Astrocyte (in vitro differentiated cells and primary cell): ENCODE measurements around the gene THOP1. TPM values are rescaled to one million over a fixed set of nuclear protein-coding genes. Genes with fewer than 3 reads are reported as not detected.

Experiments used
- DNase-seq: peaks from one replicate; pipeline ENCODE4 v3.0.0-alpha.2; 2010; ENCODE audit warnings: low read depth
- FAIRE-seq: peaks from 2 replicates; lab custom pipeline; 2011; peaks lifted over from hg19 to GRCh38; lab: Jason Lieb, UNC
- H2AFZ ChIP-seq: 2 replicates; pipeline ENCODE4 v1.6.0; 2012; ENCODE audit warnings: low read depth, low read length, inconsistent platforms
- H3K27ac ChIP-seq: 2 replicates; pipeline ENCODE4 v1.5.1; 2011; ENCODE audit warnings: low read depth, low read length, inconsistent platforms
- H3K27me3 ChIP-seq: 2 replicates; pipeline ENCODE4 v1.6.0; 2011; ENCODE audit warnings: low read length, inconsistent platforms; ENCODE audit not compliant: insufficient read depth
- H3K36me3 ChIP-seq: 2 replicates; pipeline ENCODE4 v1.5.1; 2011; ENCODE audit warnings: low read length, inconsistent platforms; ENCODE audit not compliant: insufficient read depth
- H3K4me1 ChIP-seq: 2 replicates; pipeline ENCODE4 v1.5.1; 2011; ENCODE audit warnings: low read length, inconsistent platforms; ENCODE audit not compliant: insufficient read depth
- H3K4me2 ChIP-seq: 2 replicates; pipeline ENCODE4 v1.6.0; 2012; ENCODE audit warnings: low read length, inconsistent platforms
- H3K4me3 ChIP-seq: 2 replicates; pipeline ENCODE4 v1.5.1; 2011; ENCODE audit warnings: low read depth, mild to moderate bottlenecking, low read length, inconsistent platforms; ENCODE audit not compliant: insufficient read depth
- H3K79me2 ChIP-seq: 2 replicates; pipeline ENCODE4 v1.6.0; 2012; ENCODE audit warnings: mild to moderate bottlenecking, low read length, inconsistent platforms; ENCODE audit not compliant: insufficient read depth
- H3K9ac ChIP-seq: 2 replicates; pipeline ENCODE4 v1.6.0; 2012; ENCODE audit warnings: mild to moderate bottlenecking, low read length, inconsistent platforms
- H3K9me3 ChIP-seq: 2 replicates; pipeline ENCODE4 v1.5.1; 2012; ENCODE audit warnings: low read depth, mild to moderate bottlenecking, low read length, inconsistent platforms; ENCODE audit not compliant: insufficient read depth
- H4K20me1 ChIP-seq: 2 replicates; pipeline ENCODE4 v1.6.0; 2012; ENCODE audit warnings: low read length, inconsistent platforms; ENCODE audit not compliant: insufficient read depth
- H3K27ac Mint-ChIP-seq: one replicate; pipeline ENCODE4 v1.8.0; 2021; ENCODE audit warnings: mild to moderate bottlenecking, mixed read lengths; ENCODE audit not compliant: unreplicated experiment
- H3K27me3 Mint-ChIP-seq: one replicate; pipeline ENCODE4 v1.8.0; 2021; ENCODE audit warnings: low read depth, mixed read lengths; ENCODE audit not compliant: unreplicated experiment
- H3K36me3 Mint-ChIP-seq: one replicate; pipeline ENCODE4 v1.8.0; 2021; ENCODE audit warnings: low read depth, mixed read lengths; ENCODE audit not compliant: unreplicated experiment
- H3K4me1 Mint-ChIP-seq: one replicate; pipeline ENCODE4 v1.8.0; 2021; ENCODE audit warnings: low read depth, mixed read lengths; ENCODE audit not compliant: unreplicated experiment
- H3K4me3 Mint-ChIP-seq: one replicate; pipeline ENCODE4 v1.8.0; 2021; ENCODE audit warnings: mild to moderate bottlenecking, moderate library complexity, mixed read lengths; ENCODE audit not compliant: unreplicated experiment
- H3K9me3 Mint-ChIP-seq: one replicate; pipeline ENCODE4 v1.8.0; 2021; ENCODE audit warnings: mild to moderate bottlenecking, mixed read lengths; ENCODE audit not compliant: unreplicated experiment
- EZH2 ChIP-seq: IDR thresholded peaks from 2 replicates; pipeline ENCODE4 v1.6.1; 2012; ENCODE audit warnings: mild to moderate bottlenecking, low read length, inconsistent platforms; ENCODE audit not compliant: insufficient read depth
- total RNA-seq: library from RNA; stranded (reverse); gene quantifications from 2 replicates; pipeline ENCODE4 v1.2.1, GENCODE V29; 2021
- TF ChIP-seq, protein P1 (sequence below): IDR thresholded peaks from 2 replicates; pipeline ENCODE4 v1.5.1; 2011; ENCODE audit warnings: low read depth, mild to moderate bottlenecking, inconsistent platforms, low read length, moderate library complexity; ENCODE audit not compliant: insufficient read depth

The THOP1 gene
- total RNA-seq, 1 donor from 2014 or later = 73.4 TPM

- H3K9ac ChIP-seq = no peak overlapping the region
- peaks cover 52% of the 10 kb centered on the region for H4K20me1 ChIP-seq
- H3K36me3 ChIP-seq = no peaks in the 10 kb centered on the region
- no peak for DNase-seq
- H3K4me3 Mint-ChIP-seq = no peak overlapping the region
- no peaks in the 10 kb centered on the region for H3K4me1 ChIP-seq
- H3K27ac ChIP-seq = no peak overlapping the region
- no peak for FAIRE-seq
- no peaks in the 10 kb centered on the region for H3K27me3 Mint-ChIP-seq
- H3K4me1 Mint-ChIP-seq = peaks cover 4% of the 10 kb centered on the region
- no peak overlapping the region for H3K27ac Mint-ChIP-seq
- H3K9me3 ChIP-seq = no peaks in the 10 kb centered on the region
- no peak overlapping the region for H3K4me2 ChIP-seq
- H2AFZ ChIP-seq = no peak overlapping the region
- no peaks in the 10 kb centered on the region for H3K9me3 Mint-ChIP-seq
- H3K27me3 ChIP-seq = no peaks in the 10 kb centered on the region
- no peak for TF ChIP-seq EZH2
- TF ChIP-seq, protein P1, sequence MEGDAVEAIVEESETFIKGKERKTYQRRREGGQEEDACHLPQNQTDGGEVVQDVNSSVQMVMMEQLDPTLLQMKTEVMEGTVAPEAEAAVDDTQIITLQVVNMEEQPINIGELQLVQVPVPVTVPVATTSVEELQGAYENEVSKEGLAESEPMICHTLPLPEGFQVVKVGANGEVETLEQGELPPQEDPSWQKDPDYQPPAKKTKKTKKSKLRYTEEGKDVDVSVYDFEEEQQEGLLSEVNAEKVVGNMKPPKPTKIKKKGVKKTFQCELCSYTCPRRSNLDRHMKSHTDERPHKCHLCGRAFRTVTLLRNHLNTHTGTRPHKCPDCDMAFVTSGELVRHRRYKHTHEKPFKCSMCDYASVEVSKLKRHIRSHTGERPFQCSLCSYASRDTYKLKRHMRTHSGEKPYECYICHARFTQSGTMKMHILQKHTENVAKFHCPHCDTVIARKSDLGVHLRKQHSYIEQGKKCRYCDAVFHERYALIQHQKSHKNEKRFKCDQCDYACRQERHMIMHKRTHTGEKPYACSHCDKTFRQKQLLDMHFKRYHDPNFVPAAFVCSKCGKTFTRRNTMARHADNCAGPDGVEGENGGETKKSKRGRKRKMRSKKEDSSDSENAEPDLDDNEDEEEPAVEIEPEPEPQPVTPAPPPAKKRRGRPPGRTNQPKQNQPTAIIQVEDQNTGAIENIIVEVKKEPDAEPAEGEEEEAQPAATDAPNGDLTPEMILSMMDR = no peak
- H3K79me2 ChIP-seq = peaks cover 50% of the 10 kb centered on the region
- peaks cover 2% of the 10 kb centered on the region for H3K36me3 Mint-ChIP-seq
- no peak overlapping the region for H3K4me3 ChIP-seq
Observed at GRCh38 chr19:2768365-2769132, 16.8 kb upstream of the THOP1 start.

DNA sequence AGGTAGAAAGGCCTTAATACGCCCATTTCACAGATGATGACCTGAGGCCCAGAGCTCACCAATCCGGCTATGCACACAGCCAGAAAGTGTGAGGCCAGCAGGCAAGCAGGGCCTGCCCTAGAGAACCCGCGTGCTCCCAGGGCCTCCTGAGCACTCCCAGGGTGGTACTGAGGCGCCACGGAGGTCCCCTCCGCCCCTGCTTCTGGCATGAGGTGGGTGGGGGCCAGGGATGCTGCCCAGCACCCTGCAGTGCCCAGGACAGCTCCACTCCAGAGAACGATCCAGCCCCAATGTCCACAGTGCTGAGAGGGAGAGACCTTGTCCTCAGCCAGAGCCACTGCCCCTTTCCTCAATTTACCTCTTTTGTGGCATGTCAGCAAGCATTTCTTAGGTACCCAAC is 16.1 kb upstream of the THOP1 start:
- Histone ChIP-seq H2AFZ (no peak overlapping the region), H3K27me3 (no peaks in the 10 kb centered on the region), H3K36me3 (no peaks in the 10 kb centered on the region), H3K79me2 (peaks cover 57% of the 10 kb centered on the region), H3K4me1 (no peaks in the 10 kb centered on the region), H3K9me3 (no peaks in the 10 kb centered on the region), H3K4me2 (no peak overlapping the region), H4K20me1 (peaks cover 56% of the 10 kb centered on the region), H3K27ac (no peak overlapping the region), H3K4me3 (no peak overlapping the region), H3K9ac (no peak overlapping the region)
- H3K27me3 Mint-ChIP-seq = no peaks in the 10 kb centered on the region
- H3K4me1 Mint-ChIP-seq = peaks cover 4% of the 10 kb centered on the region
- no peak overlapping the region for H3K27ac Mint-ChIP-seq
- H3K4me3 Mint-ChIP-seq = no peak overlapping the region
- TF ChIP-seq, protein P1 = no peak
- TF ChIP-seq EZH2 = no peak
- FAIRE-seq = no peak
- peaks cover 4% of the 10 kb centered on the region for H3K36me3 Mint-ChIP-seq
- H3K9me3 Mint-ChIP-seq = no peaks in the 10 kb centered on the region
- DNase-seq = no peak
